GM19193 (cell line): Measurements from ENCODE around the gene TNP1.

ENCODE experiments used
- POLR2A ChIP-seq: IDR thresholded peaks from 4 replicates; pipeline ENCODE4 v1.6.1; 2011; ENCODE audit not compliant: insufficient read depth, insufficient read length; ENCODE audit errors: extremely low read depth

TNP1 gene

DNA sequence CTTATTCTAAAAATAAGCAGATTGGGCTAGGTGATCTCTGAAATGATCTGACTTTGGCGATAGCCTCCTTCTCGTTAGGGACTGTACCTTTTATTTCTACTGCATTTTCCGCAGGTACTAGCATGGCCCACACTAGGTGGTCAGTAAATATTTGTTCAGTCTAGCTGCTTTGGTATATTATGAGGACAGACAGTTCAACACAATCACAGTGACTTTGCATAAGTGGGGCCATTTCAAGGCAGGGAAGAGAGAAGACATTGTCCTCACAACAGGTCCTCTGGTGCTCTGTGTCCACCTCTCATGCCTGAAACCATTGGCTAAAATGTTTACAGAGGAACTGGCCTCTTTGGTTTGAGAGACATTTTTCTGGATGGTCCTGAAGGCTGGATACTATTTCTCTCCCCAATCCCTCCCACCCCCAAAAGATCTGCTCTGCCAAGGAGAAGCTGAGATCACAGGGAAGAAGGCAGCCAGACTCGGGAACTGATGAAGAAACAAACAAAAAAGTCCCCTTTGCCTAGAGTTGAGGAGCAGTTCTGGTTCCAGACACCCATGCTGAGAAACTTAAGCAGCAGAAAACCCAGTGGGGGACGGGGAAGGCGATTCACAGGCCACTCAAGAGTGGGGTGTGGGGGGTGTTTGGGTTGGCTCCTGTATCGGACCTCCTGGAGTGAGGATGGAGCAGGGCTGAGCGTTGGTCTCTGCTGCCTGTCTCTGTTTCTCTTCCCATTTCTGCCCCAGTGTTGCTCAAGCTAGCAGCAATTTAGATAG lies 2.9 kb upstream of the TNP1 start:
- no peak for TF ChIP-seq POLR2A

DNA sequence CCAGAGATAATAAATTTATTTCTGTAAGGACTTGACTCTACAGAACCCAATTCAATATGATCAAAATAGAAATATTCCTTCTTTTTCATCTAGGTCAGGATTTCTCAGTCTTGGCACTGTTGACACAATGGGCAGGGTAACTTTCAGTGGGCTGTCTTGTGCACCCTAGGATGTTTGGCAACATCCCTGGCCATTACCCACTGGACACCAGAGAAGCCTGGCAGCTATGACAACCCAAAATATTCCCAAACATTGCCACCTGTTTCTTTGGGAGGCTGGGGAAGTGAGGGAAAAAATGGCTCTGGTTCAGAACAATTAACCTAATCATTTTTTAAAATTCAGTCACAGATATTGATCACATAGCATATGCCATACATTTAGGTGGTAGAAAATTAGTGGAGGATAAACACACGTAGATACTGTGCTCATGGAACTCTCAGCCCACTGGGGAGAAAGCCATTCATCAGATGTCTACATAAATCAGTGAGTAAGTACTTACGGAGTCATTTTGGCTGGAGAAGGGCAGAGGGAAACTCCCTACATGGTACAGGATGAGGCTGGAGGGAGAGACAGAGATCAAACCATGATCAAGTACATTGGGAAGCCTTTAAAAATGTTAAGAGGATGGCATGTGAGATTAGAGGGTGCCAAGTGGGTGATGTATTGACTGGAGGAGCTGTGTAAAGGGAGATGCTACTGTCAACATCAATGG lies 718 bp upstream of the TNP1 start:
- TF ChIP-seq POLR2A, result no peak

DNA sequence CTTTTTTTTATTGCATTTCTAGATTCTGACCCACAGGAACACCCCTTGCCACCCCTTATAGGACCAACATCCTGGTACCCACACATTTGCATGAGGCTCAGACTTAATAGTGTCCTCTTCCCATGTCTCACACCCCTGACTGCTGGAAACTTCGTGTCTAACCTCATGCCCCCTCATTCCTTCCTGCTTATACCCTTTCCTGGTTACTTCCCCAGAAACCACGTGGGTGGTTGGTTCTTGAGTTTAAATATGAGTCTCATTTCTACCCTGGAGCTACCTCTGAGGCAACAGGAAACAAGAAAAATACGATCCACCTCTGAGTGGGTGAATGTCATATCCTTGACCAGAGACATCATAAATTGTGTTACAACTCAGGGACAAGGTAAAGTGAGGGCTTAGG lies 1.6 kb downstream of the TNP1 start:
- no peak for TF ChIP-seq POLR2A

DNA sequence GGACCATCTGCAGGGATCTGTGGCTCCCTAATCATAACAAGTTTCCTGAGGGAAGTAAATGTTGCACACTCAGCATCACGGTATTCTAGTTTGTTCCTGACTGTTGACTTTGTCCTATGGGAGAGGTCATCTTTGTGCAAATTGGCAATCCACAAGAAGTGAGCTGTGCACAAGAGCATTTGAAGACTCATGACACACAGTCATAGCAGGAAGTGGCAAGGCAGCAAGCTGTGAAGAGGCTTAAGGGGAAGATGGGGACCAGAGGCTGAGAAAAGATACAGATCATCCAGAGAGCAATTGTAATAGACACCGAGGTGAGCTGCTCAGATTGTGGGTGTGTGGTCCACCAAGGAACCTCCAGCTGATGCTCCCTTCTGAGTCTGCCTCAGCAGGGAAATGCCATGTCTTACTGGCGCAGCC lies 2.7 kb downstream of the TNP1 start:
- TF ChIP-seq POLR2A, result no peak

DNA sequence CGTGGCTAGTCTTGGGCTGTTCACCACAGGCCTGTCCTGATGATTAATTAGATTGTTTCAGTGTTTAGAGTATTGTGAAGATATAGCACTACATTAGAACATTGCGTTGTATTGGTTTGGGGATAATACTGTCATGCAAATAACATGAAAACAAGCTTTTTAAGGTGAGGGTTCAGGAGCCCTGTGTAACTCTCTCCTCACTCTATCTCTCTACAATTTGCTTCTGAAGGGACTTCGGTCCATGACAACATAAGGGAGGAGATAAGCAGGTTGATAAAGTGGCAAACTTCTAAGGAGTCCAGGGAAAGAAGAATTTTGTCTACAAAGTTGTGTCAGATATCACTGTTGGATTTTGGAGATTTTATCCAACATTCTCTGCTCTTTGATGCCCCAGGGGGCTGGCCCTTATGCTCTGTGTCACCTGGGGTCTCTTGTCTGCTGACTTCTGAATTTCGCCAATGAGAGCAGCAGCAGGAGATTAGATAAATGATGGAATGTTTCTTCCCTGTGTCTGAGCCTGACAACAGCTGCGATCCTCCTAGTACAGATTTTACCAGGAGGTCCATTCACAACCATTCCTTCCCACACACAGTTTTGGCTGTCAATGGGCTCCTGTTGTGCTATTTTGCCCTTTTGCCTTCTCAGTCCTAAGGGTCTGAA lies 3.3 kb downstream of the TNP1 start:
- TF ChIP-seq POLR2A, result no peak

DNA sequence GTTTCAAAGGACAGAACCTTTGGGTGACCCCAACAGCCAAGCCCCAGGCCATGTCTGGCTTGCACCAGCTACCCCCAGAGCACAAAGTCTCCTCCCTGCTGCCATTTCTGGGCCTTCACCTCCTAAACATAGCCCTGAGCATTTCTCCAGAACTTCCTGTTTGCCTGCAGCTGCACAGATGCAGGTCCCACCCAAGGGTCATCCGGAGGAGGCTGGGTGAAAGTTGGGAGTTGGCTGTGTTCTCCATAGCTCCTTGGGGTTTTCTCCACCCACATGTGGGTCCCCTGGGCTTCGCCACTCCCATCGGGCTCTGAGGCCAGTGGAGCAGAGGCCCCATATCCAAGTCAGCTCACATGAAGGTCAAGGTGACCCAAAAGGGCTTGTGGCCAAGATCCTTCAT lies 4.3 kb downstream of the TNP1 start:
- TF ChIP-seq POLR2A, result no peak

DNA sequence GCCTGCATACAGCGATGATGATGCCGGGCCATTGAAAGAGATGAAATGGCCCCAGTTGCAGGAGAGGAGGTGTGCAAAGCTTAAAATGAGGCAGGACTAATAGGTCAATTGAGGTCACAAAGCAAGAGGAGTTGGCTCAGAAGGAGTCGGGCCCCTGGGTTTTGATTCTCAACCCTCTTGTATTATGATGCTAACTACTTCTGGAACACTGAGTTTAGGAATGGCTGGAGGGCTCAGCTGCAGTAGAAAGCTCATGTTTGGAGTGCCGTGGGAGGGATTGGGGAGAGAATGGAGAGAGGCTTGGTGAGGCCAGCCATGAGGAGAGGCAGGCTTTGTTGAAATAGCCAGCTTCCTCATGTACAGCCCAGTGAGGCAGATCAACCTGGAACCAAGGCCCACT lies 4.8 kb downstream of the TNP1 start:
- no peak for TF ChIP-seq POLR2A

DNA sequence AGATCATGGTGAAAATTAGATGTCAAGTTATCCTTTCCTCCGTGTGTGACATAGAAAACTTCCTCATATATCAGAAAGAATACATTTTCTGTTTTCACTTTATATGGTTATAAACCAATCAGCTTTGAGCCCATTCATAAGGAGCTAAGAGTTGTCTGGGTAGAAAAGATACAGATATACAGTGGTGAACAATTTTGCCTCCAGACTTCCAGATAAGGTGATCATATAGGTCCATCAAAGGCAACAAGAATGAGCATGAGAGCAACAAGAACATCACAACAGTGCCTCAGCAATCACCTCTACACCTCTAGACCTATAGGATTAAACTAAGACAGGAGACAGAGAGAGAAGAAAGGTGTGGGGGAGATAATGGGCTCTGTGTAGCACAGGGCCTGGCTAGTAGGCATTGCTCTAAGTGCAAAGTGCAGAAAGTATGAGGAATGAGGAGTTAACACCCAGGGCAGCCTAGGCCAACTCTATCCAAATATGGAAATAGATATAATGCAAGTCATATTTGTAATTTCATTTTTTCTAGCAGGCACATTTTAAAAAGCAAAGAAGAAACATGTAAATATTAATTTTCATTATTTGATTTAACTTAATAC lies 8.3 kb downstream of the TNP1 start:
- no peak for TF ChIP-seq POLR2A

DNA sequence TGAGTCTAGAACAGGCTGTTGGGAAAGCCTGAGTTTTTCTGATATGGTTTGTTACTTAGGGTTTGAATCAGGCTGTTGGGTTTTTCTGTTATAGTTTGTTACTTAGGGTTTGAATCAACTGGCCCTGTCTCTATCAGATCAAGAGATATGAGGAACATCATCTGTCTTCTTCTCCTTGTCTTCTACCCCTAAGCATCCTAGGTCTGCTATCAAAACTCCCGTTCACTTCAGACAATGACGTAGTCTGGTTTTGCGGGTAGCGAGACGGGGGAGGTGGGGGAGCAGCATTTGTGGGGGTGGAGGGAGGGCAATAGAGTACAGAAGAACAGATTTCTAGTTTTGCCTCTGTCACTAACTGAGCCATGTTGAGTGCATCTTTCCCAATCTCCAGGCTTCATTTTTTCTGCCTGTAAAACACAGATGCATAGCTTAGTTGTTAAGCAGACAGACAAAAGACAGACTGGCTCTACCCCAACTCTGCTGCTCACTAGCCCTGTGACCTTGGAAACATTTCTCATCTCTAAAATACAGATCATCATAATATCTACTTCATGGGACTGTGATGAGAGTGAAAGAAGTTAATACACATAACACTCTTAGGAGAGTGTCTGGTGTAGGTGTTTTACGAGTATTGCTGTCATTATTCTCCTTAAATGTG lies 9.1 kb downstream of the TNP1 start:
- no peak for TF ChIP-seq POLR2A

DNA sequence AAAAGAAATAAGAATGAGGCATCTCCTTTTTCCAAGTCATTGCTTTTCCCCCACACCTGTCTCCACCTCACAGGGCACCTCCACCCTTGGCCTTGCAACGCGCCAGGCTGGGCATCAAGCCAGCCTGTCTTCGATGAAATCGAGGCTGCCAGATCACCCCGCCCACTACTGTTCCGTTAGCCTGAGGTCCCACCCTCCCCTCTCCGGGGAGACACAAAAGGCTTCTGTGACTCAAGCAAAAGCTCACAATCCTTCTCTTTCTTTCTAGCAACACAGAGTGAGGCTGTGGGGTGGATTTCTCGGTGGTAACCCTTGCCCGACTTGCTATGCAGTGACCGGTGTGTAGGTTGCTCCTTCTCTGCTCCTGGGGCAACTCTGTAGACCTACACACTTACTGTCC lies 9.9 kb downstream of the TNP1 start:
- no peak for TF ChIP-seq POLR2A

DNA sequence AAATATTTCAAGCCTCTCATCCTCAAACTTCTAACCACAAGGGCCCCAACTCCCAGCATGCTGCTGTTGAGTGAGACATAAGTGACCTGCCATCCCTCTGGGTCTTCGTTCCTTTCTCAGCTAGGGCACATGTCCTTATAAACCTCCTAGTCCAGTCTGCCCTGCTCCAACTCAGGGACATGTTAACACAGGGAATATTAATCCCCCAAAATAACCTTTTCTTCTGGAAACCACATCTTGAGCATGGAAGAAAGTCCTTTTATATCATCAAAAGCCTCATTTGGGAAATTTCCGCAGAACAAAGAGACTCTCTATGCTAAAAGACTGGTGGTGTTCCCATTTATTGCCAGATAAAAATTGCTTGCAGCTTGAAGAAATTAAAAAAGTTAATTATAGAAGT lies 14.4 kb downstream of the TNP1 start:
- TF ChIP-seq POLR2A, result no peak

DNA sequence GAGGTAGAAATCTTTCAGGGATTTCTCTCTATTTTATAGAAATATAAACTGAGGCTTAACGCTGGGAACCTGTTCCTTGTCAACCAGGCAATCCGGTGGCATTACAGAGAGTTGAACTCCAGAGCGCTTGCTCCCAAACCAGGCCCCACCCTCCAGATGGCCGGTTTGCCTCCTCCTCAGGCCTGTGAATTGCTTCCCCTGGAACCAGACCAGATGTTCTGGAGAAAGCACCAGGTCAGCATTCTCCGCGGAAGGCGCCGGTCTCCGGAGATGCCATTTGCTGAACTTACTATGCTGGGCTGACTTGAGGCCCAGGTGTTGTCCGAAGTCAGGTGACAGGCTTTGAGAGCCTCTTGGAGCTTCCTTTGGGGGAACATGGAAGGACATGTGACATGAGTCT lies 17.2 kb downstream of the TNP1 start:
- no peak for TF ChIP-seq POLR2A

DNA sequence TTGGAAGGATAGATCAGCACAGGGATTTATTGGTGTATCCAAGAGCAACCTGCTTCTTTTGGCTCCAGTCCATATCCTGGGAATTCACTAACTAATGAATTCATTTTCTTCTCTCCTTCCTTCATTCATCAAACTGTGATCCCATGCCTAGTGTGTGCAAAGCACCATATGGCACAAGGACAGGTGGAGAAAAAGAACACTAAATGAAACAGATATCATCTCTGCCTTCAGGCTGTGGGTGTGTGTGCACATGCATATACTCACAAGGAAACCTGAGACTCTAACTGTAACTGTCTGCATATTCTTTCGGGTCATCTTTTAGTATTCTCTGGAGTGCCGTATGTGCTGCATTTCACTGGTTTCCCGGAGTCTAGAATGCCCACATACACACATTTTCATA lies 20.2 kb downstream of the TNP1 start:
- TF ChIP-seq POLR2A, result no peak

DNA sequence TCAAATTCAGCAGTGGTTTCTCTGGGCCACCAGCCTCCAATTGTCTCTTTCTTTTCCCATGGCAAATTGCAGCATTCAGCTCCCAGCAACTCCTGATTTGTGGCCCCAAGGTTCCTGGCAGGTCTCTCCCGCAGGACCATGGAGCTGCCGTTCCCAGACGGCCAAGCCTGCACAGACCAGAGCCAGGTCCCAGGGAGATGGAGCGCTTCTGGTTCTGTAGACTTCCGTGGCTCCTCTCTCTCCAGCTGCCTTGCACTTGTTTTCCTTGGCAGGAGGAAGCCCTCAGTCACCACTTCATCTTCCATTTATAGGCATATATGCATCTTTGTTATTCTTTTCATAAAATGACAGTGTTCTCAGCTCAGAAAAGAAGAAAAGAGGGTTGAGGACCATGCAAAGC lies 21.7 kb downstream of the TNP1 start:
- no peak for TF ChIP-seq POLR2A

DNA sequence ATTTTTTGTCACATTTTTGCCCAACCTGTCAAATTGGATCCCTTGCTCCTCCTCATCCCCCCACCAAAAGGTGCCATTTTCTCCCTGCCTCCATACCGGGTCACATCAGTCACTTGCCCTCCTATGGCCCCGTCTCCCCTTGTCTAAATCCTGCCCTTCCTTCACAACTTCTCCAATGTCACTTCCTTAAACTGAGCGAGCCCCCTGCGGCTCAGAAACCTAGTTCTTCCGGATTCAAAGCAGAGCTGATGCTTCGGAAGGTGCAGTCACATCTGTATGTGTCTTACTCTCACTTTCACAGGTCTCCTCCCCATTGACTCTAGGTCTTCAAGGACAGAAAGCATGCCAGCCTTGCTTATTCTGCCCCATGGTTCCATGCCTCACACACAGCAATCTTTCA lies 22.1 kb downstream of the TNP1 start:
- no peak for TF ChIP-seq POLR2A
